OCI-LY3 (cell line): ENCODE results near the gene DOK1.

Experiments used
- H2AFZ ChIP-seq: fragments of 200-600, 300-600 bp; shearing (Covaris generic); 2 replicates; pipeline ENCODE4 v1.6.0; 2014; ENCODE audit warnings: antibody characterized with exemption, low read depth, low read length
- H3K27ac ChIP-seq: fragments of 200-600, 300-600 bp; sonication (generic); 2 replicates; pipeline ENCODE4 v1.5.1; 2014; ENCODE audit warnings: mild to moderate bottlenecking, low read length, moderate library complexity, mixed read lengths
- H3K27me3 ChIP-seq: fragments of 200-600, 300-600 bp; sonication (generic); 2 replicates; pipeline ENCODE4 v1.6.1; 2014; ENCODE audit warnings: low read depth, low read length, mixed read lengths
- H3K36me3 ChIP-seq: fragments of 200-600, 300-600 bp; sonication (generic); replicated peaks from 2 replicates; pipeline ENCODE3; 2014; ENCODE audit warnings: low read depth, low read length, mixed read lengths
- H3K4me1 ChIP-seq: fragments of 300-600, 200-600 bp; sonication (generic); 2 replicates; pipeline ENCODE4 v1.6.1; 2014; ENCODE audit warnings: low read length, mixed read lengths
- H3K4me2 ChIP-seq: fragments of 200-600, 300-600 bp; sonication (generic); 2 replicates; pipeline ENCODE4 v1.6.1; 2014; ENCODE audit warnings: low read length, mixed read lengths
- H3K4me3 ChIP-seq: fragments of 300-600, 200-600 bp; sonication (generic); 2 replicates; pipeline ENCODE4 v1.5.1; 2014; ENCODE audit warnings: antibody characterized with exemption, mild to moderate bottlenecking, low read length, moderate library complexity
- H3K79me2 ChIP-seq: fragments of 300-600, 200-600 bp; shearing (Covaris generic); 2 replicates; pipeline ENCODE4 v1.6.1; 2014; ENCODE audit warnings: mild to moderate bottlenecking, low read length, mixed read lengths
- H3K9ac ChIP-seq: fragments of 300-600, 200-600 bp; shearing (Covaris generic); 2 replicates; pipeline ENCODE4 v1.6.0; 2014; ENCODE audit warnings: mild to moderate bottlenecking, low read length, moderate library complexity
- H3K9me3 ChIP-seq: fragments of 200-600, 300-600 bp; shearing (Covaris generic); 2 replicates; pipeline ENCODE4 v1.6.1; 2014; ENCODE audit warnings: low read length, mixed read lengths; ENCODE audit not compliant: insufficient read depth
- H4K20me1 ChIP-seq: fragments of 200-600, 300-600 bp; sonication (generic); 2 replicates; pipeline ENCODE4 v1.6.1; 2016; ENCODE audit warnings: low read length, mixed read lengths; ENCODE audit not compliant: insufficient read depth
- EZH2phosphoT487 ChIP-seq: fragments of 200-600 bp; shearing (Covaris generic); IDR thresholded peaks from 2 replicates; pipeline ENCODE4 v1.6.1; 2018; ENCODE audit warnings: antibody characterized with exemption, mixed run types, low read depth
- TF ChIP-seq, protein P1 (sequence below): fragments of 200-600, 300-600 bp; sonication (generic); IDR thresholded peaks from 2 replicates; pipeline ENCODE4 v1.5.1; 2014; ENCODE audit warnings: antibody characterized with exemption, low read length, low read depth

DOK1 gene

DNA sequence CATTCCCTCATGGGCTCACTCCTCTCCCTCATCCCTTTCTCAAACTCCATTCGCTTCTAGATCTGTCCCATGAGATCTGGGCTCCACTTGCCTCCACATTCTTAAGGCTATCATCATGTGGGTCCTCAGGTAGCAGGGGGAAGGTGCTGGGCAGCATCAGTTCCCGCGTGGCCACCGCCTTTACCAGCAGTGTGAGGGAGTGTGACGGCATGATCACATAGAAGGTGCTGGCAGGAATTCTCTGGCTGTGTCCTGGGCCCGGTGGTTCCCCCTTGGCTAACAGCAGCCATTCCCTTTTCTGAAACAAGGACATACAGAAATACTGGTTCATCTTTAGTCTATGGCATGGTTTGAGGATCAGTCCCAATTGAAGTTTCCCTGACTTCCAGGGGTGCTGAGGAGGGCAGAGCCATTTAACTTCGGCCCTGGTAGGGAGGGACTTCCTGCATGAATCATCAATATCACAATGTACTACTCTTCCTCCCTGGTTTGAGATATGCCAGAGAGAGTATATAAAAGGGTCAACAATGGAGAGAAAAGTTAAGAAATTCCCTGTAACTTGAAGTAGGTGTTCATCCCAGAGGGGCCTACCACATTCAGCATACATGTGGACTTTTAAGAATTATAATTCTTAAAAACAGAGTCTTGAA is 7.7 kb downstream of the DOK1 start:
- no peak overlapping the region for H3K4me3 ChIP-seq
- peaks cover 10% of the 10 kb centered on the region for H3K4me1 ChIP-seq

DNA sequence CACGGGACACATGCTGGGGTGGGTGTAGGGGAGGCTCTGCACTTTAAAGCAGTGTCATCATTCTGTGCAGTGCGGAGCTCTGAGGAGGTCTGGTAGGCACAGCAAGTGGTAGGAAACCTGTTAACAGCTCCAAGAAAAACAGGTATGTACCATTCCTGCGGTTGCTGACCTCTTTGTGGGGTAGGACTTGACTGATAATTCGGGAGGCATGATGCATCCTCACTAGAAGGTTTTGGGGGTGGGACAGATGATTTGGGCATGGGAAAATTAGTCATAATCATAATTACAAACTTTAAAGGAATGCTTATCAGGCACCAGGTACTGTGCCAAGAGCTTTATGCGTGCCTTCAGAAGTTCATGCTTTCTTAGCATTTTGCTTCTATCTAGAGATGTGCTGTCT is 9.7 kb downstream of the DOK1 start:
- Histone ChIP-seq H3K4me1 (peaks cover 12% of the 10 kb centered on the region), H3K36me3 (no peaks in the 10 kb centered on the region), H3K4me2 (no peak overlapping the region), H3K27ac (no peak overlapping the region), H3K9ac (no peak overlapping the region), H3K4me3 (no peak overlapping the region), H3K27me3 (peaks cover 15% of the 10 kb centered on the region), H3K9me3 (no peaks in the 10 kb centered on the region), H3K79me2 (no peaks in the 10 kb centered on the region), H2AFZ (no peak overlapping the region), H4K20me1 (no peaks in the 10 kb centered on the region)
- TF ChIP-seq EZH2phosphoT487, result no peak
- TF ChIP-seq, protein P1, sequence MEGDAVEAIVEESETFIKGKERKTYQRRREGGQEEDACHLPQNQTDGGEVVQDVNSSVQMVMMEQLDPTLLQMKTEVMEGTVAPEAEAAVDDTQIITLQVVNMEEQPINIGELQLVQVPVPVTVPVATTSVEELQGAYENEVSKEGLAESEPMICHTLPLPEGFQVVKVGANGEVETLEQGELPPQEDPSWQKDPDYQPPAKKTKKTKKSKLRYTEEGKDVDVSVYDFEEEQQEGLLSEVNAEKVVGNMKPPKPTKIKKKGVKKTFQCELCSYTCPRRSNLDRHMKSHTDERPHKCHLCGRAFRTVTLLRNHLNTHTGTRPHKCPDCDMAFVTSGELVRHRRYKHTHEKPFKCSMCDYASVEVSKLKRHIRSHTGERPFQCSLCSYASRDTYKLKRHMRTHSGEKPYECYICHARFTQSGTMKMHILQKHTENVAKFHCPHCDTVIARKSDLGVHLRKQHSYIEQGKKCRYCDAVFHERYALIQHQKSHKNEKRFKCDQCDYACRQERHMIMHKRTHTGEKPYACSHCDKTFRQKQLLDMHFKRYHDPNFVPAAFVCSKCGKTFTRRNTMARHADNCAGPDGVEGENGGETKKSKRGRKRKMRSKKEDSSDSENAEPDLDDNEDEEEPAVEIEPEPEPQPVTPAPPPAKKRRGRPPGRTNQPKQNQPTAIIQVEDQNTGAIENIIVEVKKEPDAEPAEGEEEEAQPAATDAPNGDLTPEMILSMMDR, result no peak

More for the DNA sequence above, 7.7 kb downstream of the DOK1 start:
- H2AFZ ChIP-seq, result no peak overlapping the region
- H3K79me2 ChIP-seq, result no peaks in the 10 kb centered on the region
- H3K9me3 ChIP-seq, result no peaks in the 10 kb centered on the region
- no peak overlapping the region for H3K27ac ChIP-seq
- TF ChIP-seq, protein P1, result no peak
- TF ChIP-seq EZH2phosphoT487, result no peak
- H3K36me3 ChIP-seq, result no peaks in the 10 kb centered on the region
- no peak overlapping the region for H3K4me2 ChIP-seq
- H4K20me1 ChIP-seq, result no peaks in the 10 kb centered on the region
- H3K27me3 ChIP-seq, result peaks cover 12% of the 10 kb centered on the region
- H3K9ac ChIP-seq, result no peak overlapping the region

DNA sequence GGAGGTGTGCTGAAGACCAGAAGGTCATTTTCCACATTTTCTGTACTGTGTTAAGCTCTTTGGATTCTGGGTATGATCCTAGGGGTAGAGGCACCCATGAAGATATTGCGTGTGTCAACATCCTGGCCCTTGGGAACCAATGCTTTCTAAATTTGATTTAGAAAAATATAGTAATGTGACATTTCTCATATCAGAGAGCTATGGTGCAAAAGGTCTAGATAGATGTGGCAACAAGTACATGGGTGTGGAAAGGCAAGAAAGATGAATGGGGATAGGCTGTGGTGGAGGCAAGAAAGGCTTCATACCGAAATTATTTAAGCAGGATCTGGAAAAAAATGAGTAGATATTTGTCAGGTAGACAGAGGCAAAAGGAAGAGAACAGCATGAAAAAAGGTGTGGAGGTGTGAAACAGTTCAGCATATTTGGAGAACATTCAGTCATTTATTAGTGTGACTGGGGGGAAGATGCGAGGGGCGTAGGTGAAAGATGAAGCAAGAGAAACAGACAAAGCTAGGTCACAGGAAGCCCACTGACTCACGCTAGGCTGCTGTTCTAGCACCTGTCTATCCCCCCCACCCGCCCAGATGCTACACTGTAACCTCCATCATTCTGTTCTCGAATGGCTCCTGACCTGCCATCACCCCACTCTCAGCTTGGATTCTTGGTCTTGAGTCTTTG is 11.7 kb downstream of the DOK1 start:
- Histone ChIP-seq H3K4me3 (peak overlapping the region; percentile 24; the same call in 1 of the 2 replicates), H3K9me3 (no peaks in the 10 kb centered on the region), H3K27me3 (peaks cover 7% of the 10 kb centered on the region), H3K27ac (0 out of 2 replicates have a peak overlapping the region, but pooled peaks have one; percentile 10), H3K9ac (no peak overlapping the region), H2AFZ (peak overlapping the region; percentile 22; the same call in 1 of the 2 replicates), H4K20me1 (no peaks in the 10 kb centered on the region), H3K4me2 (peak overlapping the region; percentile 62), H3K36me3 (no peaks in the 10 kb centered on the region), H3K4me1 (peaks cover 24% of the 10 kb centered on the region), H3K79me2 (no peaks in the 10 kb centered on the region)
- no peak for TF ChIP-seq EZH2phosphoT487
- TF ChIP-seq, protein P1, result no peak

DNA sequence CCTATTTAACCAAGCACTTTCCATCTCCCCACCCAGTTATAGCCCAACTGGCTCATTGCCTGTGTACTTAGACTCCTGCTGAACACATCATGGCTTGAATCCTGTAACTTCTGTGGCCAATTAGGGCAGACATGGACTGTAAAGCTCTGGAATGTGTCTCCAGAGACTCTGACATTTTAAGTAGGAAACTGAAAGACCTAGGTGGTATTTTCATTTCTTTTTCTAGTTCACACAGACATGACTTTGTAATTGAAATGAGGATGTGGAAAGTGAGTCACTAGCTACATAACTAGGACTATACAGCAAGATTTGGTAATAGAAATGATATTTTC is 12.2 kb downstream of the DOK1 start:
- Histone ChIP-seq H2AFZ (peak overlapping the region; percentile 22; the same call in 1 of the 2 replicates), H3K27me3 (peaks cover 4% of the 10 kb centered on the region; the same call in 1 of the 2 replicates), H3K9me3 (no peaks in the 10 kb centered on the region), H3K4me3 (peak overlapping the region; percentile 24; the same call in 1 of the 2 replicates), H4K20me1 (no peaks in the 10 kb centered on the region), H3K79me2 (no peaks in the 10 kb centered on the region), H3K9ac (no peak overlapping the region), H3K27ac (0 out of 2 replicates have a peak overlapping the region, but pooled peaks have one; percentile 10), H3K36me3 (no peaks in the 10 kb centered on the region), H3K4me2 (peak overlapping the region; percentile 62), H3K4me1 (peaks cover 29% of the 10 kb centered on the region)
- no peak for TF ChIP-seq EZH2phosphoT487
